ENCODE measurements around the gene PC. TPM values are rescaled to one million over a fixed set of nuclear protein-coding genes. Genes with fewer than 3 reads are reported as not detected.
A peak's percentile ranks its signal among the peaks of the same experiment; 100 is the strongest.

Gene PC
- total and polyA plus RNA-seq, 9 of the 15 experiments (the other 6 are each of a cell fraction or from before 2014, with no cell fraction given): 0.94 to 38.0 (median 8.7) TPM

DNA sequence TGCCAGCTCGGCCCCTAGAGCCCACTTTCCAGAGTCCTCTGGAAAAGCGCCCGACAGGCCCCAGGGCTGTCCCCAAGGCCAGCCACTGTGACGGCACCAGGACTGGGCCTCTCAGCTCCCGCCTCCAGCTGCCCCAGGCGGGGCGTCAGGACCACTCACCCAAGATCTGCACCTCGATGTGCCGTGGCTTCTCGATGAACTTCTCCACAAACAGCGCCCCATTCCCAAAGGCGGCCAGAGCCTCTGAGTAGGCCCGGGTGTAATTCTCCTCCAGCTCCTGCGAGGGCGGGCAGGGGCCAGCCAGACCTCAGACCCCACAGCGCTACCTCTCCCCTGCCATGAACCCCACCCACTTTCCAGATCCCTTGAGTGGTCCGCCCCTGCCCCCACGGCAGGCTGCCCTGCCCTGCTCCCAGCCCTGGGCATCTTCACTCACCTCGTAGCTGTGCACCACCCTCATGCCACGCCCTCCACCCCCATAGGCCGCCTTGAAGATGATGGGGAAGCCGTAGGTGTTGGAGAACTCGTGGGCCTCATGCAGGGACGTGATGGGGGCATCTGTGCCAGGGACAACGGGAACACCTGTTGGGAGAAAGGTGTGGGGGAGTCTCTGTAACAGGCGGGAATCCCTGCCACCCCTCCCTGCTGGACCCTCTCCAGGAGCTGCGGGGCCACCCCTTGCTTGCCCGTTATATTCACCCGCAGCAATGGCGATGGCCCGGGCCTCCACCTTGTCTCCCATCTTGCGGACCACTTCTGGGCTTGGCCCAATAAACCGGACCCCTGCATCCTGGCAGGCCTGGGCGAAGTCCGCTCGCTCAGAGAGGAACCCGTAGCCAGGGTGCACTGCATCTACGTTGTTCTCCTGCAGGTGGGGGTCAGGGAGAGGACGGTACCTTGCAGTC, 87.3 kb downstream of the PC start:
- WGBS (ENCODE audit: insufficient coverage, low coverage, missing lambda C conversion rate): 92% methylated on average over 32 of the region's 39 CpGs
- Histone ChIP-seq H3K4me3 (no peak overlapping the region), H4K20me1 (replicated peaks; ENCODE audit: control insufficient read depth, insufficient read depth, low read length) (no peaks in the 10 kb centered on the region), H3K4me1 (replicated peaks in 1 of 2; ENCODE audit: control insufficient read depth in 2 of 2, insufficient read depth in 2 of 2, low read length in 2 of 2) (peaks cover 10 to 50% of the 10 kb centered on the region in 2 experiments; a peak in 4 of 5 replicates), H3K27me3 (ENCODE audit: control insufficient read depth in 2 of 2, insufficient read depth in 2 of 2, low read length in 2 of 2) (no peaks in the 10 kb centered on the region), H3K27ac (ENCODE audit: extremely low read depth, low read depth, low read length) (no peak overlapping the region), H3K9me1 (ENCODE audit: control insufficient read depth, insufficient read depth, low read length) (no peaks in the 10 kb centered on the region), H3K9me3 (replicated peaks; ENCODE audit: control insufficient read depth, insufficient read depth, low read depth, low read length) (no peaks in the 10 kb centered on the region), H3K79me2 (ENCODE audit: control insufficient read depth, insufficient read depth, low read length) (no peaks in the 10 kb centered on the region), H3K36me3 (ENCODE audit: control insufficient read depth, insufficient read depth, low read length) (peaks cover 20% of the 10 kb centered on the region; the same call in 2 of the 3 replicates), H2AFZ (ENCODE audit: low read depth, low read length) (no peak overlapping the region), H3K9ac (ENCODE audit: insufficient read depth in 1 of 2, low read depth in 2 of 2, low read length in 2 of 2) (peak overlapping the region in 1 of 2 experiments; percentile 20; a peak in 2 of 4 replicates), H3K4me2 (ENCODE audit: insufficient read depth, low read length) (no peak overlapping the region)
- FAIRE-seq (no peak), DNase-seq (ENCODE audit: extremely low read depth in 1 of 4, low spot score in 3 of 4) (no peak), ATAC-seq (no peak)
- in situ Hi-C loops (cut with MboI): no loop called here
- intact Hi-C loops (cut with micrococcal nuclease): no loop called here
- TF ChIP-seq ZNF311 (CRISPR knock-in tag; IDR thresholded peaks at IDR 0.05) (no peak), FIP1L1 (IDR thresholded peaks at IDR 0.05; ENCODE audit: low read depth, low read length, poor library complexity, severe bottlenecking) (no peak), KLF6 (CRISPR knock-in tag; IDR thresholded peaks at IDR 0.05; ENCODE audit: borderline replicate concordance) (no peak), KDM4B (IDR thresholded peaks at IDR 0.05; ENCODE audit: borderline replicate concordance in 2 of 2, low read depth in 1 of 2) (no peak), ZNF57 (CRISPR knock-in tag; IDR thresholded peaks at IDR 0.05) (no peak), CBFA2T3 (IDR thresholded peaks at IDR 0.05) (no peak)
- ChIA-PET CTCF (ENCODE audit: low intra/inter-chr PET ratio) (no interaction called here), POLR2A (interaction anchor here (0.6 to 1.0 kb wide), 4 partner anchors 11 to 523 kb away, joined by 3 to 4 read pairs (median 3); partner anchors contain the start of gene B4GAT1)
- no TSS peak for BruUV-seq (replicated peaks)
